Measurements from ENCODE around the gene UBAC1.

The UBAC1 gene

DNA sequence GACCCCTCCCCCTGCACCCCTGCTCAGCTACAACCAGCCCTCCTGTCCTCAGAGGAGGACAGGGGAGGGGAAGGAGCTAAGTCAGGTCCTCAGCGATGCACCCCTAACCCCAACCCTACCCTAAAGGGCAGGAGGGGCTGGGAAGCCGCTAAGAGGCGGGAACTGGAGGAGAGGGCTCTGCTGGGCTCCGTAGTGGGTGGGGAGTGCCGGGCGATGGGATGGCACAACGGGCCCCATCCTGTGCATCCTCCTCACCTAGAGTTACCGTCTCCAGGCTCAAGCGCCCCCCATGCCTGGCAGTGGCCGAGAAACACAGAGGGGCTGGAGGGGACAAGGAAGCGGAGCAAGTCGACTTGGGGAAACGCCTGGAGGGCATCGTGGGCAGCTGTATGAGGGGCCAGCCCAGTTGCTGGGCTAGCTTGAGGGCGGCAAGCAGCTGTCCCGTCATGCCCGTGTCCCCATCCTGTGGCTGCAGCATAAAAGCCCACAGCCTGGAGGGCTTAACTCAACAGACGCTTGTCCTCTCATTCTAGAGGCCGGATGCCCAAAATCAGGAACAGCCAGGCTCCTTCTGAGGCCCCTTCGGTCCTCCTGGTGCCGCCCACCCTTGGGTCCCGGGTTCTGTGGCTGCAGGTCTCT, 23.0 kb upstream of the UBAC1 start:
- H3K4me3 ChIP-seq (ENCODE audit: low read depth, low read length) = no peak overlapping the region
- DNase-seq (ENCODE audit: low read depth) = no peak
- TF ChIP-seq, protein P1, sequence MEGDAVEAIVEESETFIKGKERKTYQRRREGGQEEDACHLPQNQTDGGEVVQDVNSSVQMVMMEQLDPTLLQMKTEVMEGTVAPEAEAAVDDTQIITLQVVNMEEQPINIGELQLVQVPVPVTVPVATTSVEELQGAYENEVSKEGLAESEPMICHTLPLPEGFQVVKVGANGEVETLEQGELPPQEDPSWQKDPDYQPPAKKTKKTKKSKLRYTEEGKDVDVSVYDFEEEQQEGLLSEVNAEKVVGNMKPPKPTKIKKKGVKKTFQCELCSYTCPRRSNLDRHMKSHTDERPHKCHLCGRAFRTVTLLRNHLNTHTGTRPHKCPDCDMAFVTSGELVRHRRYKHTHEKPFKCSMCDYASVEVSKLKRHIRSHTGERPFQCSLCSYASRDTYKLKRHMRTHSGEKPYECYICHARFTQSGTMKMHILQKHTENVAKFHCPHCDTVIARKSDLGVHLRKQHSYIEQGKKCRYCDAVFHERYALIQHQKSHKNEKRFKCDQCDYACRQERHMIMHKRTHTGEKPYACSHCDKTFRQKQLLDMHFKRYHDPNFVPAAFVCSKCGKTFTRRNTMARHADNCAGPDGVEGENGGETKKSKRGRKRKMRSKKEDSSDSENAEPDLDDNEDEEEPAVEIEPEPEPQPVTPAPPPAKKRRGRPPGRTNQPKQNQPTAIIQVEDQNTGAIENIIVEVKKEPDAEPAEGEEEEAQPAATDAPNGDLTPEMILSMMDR (IDR thresholded peaks at IDR 0.05; ENCODE audit: control insufficient read depth, extremely low read depth, insufficient read depth) = no peak

GRCh38 chr9:135983208-135984071, 22.3 kb upstream of the UBAC1 start:
- peak; percentile 57 for DNase-seq (ENCODE audit: low read depth)
- H3K4me3 ChIP-seq (ENCODE audit: low read depth, low read length) = no peak overlapping the region; the same call in 1 of the 2 replicates
- TF ChIP-seq, protein P1 (IDR thresholded peaks at IDR 0.05; ENCODE audit: control insufficient read depth, extremely low read depth, insufficient read depth) = no peak

DNA sequence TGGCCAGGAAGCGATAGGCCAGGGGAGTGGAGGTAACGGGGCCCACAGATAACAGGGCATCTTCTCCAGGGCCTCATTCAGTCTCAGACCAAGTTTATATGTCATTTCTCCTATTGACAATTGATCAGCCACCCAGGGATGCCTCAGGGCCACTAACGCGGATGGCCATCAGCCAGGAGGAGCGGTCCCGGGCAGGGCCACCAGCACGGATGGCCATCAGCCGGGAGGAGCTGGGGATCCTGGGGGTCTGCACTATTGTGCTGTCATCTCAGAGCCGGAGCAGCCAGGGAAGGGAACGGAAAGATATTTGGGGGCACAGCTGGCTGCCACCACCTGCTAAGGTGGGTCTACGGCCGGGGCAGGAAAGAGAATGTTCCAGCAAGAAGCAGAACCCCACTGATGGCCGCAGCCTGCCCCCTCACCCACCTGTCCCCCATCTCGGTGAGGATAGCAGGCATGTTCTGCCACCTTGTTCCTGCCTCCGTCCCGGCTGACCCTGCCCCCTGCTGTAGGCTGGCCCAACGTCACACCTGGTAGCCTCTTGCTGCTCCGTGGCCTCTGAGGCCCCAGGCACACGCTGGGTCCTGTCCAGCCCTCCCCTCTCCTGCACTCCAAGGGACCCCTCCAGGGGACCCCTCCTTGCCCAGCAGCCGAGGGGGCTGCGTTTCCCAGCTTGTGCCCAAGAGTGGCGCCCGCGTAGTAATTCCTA, 21.5 kb upstream of the UBAC1 start:
- TF ChIP-seq, protein P1 (IDR thresholded peaks at IDR 0.05; ENCODE audit: control insufficient read depth, extremely low read depth, insufficient read depth) = no peak
- no peak for DNase-seq (ENCODE audit: low read depth)
- H3K4me3 ChIP-seq (ENCODE audit: low read depth, low read length) = no peak overlapping the region

DNA sequence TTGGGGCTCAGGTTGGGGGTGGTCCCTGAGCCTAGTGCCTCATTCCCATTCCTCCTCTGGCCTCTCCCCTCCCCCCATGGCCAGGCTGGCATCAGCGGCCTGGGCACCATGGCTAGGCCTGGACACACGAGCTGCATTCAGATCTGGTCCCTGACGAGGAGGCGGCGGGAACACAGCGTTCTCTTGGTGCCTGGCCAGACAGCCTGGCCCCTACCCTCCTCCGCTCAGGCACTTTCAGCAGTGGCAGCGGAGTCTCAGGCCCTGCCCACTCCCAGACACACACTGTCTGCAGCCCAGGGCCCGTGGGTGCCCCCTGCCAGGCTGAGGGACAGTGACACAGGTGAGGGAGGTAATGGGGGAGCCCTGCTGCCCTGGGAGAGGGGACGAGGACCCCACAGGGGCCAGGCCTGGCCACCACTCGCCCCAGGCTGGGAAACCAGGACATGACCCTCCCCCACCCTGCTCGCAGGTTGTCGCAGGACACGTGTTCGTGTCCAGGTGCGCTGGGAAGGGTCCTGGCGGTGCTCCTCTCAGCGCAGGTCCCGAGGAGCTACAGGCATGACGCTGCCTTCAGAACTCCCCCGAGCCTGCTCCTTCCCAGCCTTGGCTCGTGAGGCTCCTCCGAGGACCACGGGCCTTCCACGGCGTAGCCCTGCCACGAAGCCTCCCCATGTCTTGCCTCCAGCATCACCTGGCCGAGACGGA, 19.9 kb upstream of the UBAC1 start:
- TF ChIP-seq, protein P1 (IDR thresholded peaks at IDR 0.05; ENCODE audit: control insufficient read depth, extremely low read depth, insufficient read depth) = no peak
- H3K4me3 ChIP-seq (ENCODE audit: low read depth, low read length) = no peak overlapping the region
- no peak for DNase-seq (ENCODE audit: low read depth)

DNA sequence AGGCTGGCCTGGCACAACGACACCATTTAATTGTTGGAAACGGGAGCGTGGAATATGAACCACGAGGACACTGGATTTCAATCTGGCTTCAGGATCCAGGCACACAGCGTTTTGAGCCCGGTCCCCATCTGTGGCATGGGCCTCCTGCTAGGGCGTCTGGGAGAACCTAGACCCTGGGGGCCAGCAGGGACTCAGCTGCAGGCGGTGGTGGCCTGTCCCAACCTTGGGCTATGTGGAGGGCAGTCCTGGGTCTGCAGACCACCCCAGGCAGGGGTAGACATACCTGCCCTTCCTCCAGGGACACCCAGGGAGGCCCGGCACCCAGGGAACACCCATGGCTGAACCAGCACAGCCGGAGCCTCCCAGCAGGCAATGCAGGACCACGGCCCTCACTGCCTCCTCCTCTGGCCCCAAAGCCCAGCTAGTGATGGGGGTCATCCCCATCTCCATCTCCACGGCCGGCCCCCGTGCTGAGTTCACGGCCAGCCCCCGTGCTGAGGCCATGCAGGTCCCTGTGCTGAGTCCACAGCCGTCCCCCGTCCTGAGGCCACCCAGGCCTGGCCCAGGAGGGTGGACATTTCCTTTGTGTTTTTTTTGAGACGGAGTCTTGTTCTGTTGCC, 18.5 kb upstream of the UBAC1 start:
- DNase-seq (ENCODE audit: low read depth) = no peak
- no peak overlapping the region for H3K4me3 ChIP-seq (ENCODE audit: low read depth, low read length)
- TF ChIP-seq, protein P1 (IDR thresholded peaks at IDR 0.05; ENCODE audit: control insufficient read depth, extremely low read depth, insufficient read depth) = no peak

Data from LNCaP clone FGC (cell line).